Measurements from ENCODE around the gene UNC79. TPM values are rescaled to one million over a fixed set of nuclear protein-coding genes. Genes with fewer than 3 reads are reported as not detected.

UNC79 gene
- total and polyA plus RNA-seq, 7 experiments from 2014 or later = 0.05 to 0.15 (median 0.08) TPM; not detected in 3

DNA sequence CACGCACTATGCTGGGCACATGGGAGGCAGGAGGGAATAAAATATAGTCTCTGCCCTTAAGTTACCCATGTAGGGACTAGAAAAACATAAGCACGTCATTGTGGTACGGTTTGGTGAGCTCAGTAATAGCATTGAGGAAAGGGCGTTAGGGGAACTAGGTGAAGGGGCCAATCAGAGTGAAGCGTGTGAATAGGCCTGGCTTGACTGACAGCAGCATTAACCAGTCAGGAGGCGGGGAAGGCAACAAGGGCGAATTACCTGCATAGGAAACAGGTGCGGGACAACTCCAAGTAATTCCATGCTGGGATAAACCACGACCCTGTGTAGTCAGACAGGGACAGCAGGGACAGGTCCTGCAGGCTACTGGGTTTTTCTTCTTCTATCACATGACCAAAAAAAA, 107.7 kb downstream of the UNC79 start:
- intact Hi-C loops (cut with micrococcal nuclease) = no loop called here
- no peak overlapping the region for H3K27ac Mint-ChIP-seq
- POLR2A ChIA-PET = no interaction called here
- no peak overlapping the region for H3K27ac ChIP-seq (ENCODE audit: low read depth, low read length)
- CTCF ChIA-PET = no interaction called here
- H3K9me3 Mint-ChIP-seq = peaks cover 0 to 4% (median 0%) of the 10 kb centered on the region in 11 donors
- no peaks in the 10 kb centered on the region for H3K4me1 Mint-ChIP-seq
- H3K9me3 ChIP-seq (ENCODE audit: control insufficient read depth in 2 of 3, low read length in 3 of 3) = no peaks in the 10 kb centered on the region
- H3K4me3 Mint-ChIP-seq = no peak overlapping the region
- H3K4me3 ChIP-seq (ENCODE audit: low read length) = no peak overlapping the region
- no peaks in the 10 kb centered on the region for H3K4me1 ChIP-seq (ENCODE audit: control insufficient read depth in 2 of 2, insufficient read depth in 2 of 2, low read length in 2 of 2)
- no peak for ATAC-seq
- H3K36me3 Mint-ChIP-seq = no peaks in the 10 kb centered on the region
- no peak for DNase-seq
- no peaks in the 10 kb centered on the region for H3K27me3 ChIP-seq (ENCODE audit: control insufficient read depth in 2 of 2, insufficient read depth in 2 of 2, low read length in 2 of 2)
- peaks cover 5 to 28% (median 25%) of the 10 kb centered on the region in 5 donors for H3K27me3 Mint-ChIP-seq
- H3K36me3 ChIP-seq (ENCODE audit: control insufficient read depth in 2 of 3, insufficient read depth in 3 of 3, low read length in 3 of 3) = no peaks in the 10 kb centered on the region

GRCh38 chr14:93540235-93540634, 109.5 kb downstream of the UNC79 start:
- H3K4me3 ChIP-seq (ENCODE audit: low read length) = no peak overlapping the region
- no peak overlapping the region for H3K27ac ChIP-seq (ENCODE audit: low read depth, low read length)
- DNase-seq = no peak
- no peaks in the 10 kb centered on the region for H3K36me3 ChIP-seq (ENCODE audit: control insufficient read depth in 2 of 3, insufficient read depth in 3 of 3, low read length in 3 of 3)
- Mint-ChIP-seq H3K27me3 (peaks cover 13 to 37% (median 34%) of the 10 kb centered on the region in 5 donors), H3K27ac (no peak overlapping the region), H3K4me3 (no peak overlapping the region), H3K9me3 (peaks cover 0 to 4% (median 0%) of the 10 kb centered on the region in 11 donors), H3K4me1 (no peaks in the 10 kb centered on the region), H3K36me3 (no peaks in the 10 kb centered on the region)
- H3K4me1 ChIP-seq (ENCODE audit: control insufficient read depth in 2 of 2, insufficient read depth in 2 of 2, low read length in 2 of 2) = no peaks in the 10 kb centered on the region
- CTCF ChIA-PET = no interaction called here
- intact Hi-C loops (cut with micrococcal nuclease) = loop anchor here in 1 of 2 donors (5.0 kb wide), 1 partner anchor 428 kb away; no protein-coding TSS in a partner anchor
- H3K27me3 ChIP-seq (ENCODE audit: control insufficient read depth in 2 of 2, insufficient read depth in 2 of 2, low read length in 2 of 2) = no peaks in the 10 kb centered on the region
- no peaks in the 10 kb centered on the region for H3K9me3 ChIP-seq (ENCODE audit: control insufficient read depth in 2 of 3, low read length in 3 of 3)
- no peak for ATAC-seq
- POLR2A ChIA-PET = no interaction called here

DNA sequence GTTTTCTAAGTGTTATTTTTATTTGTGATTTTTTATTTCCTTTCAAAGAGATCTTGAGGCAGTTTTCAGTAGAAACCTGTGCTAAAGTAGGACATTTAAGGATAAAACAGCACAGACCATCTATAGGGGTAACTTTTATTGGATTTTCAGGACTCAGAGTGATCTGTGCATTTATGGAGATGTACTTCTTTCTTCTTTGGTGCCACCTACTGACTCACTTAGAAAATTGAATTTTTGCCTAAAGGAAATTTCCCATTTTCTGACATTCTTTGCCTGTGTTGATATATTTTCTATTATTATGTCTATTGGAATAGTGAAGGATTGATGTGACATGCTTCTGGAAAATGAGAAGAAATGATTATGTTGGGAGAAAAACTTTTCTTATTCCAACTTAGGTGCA, 113.0 kb downstream of the UNC79 start:
- intact Hi-C loops (cut with micrococcal nuclease) = loop anchor here in 1 of 2 donors (5.0 kb wide), 1 partner anchor 431 kb away; no protein-coding TSS in a partner anchor
- ATAC-seq = no peak
- H3K36me3 Mint-ChIP-seq = no peaks in the 10 kb centered on the region
- no peak for DNase-seq
- H3K27me3 Mint-ChIP-seq = peaks cover 18 to 42% (median 31%) of the 10 kb centered on the region in 5 donors
- Histone ChIP-seq H3K36me3 (ENCODE audit: control insufficient read depth in 2 of 3, insufficient read depth in 3 of 3, low read length in 3 of 3) (no peaks in the 10 kb centered on the region), H3K27ac (ENCODE audit: low read depth, low read length) (no peak overlapping the region), H3K27me3 (ENCODE audit: control insufficient read depth in 2 of 2, insufficient read depth in 2 of 2, low read length in 2 of 2) (peaks cover 0 to 2% of the 10 kb centered on the region in 2 donors), H3K9me3 (ENCODE audit: control insufficient read depth in 2 of 3, low read length in 3 of 3) (no peaks in the 10 kb centered on the region), H3K4me3 (ENCODE audit: low read length) (no peak overlapping the region), H3K4me1 (ENCODE audit: control insufficient read depth in 2 of 2, insufficient read depth in 2 of 2, low read length in 2 of 2) (no peaks in the 10 kb centered on the region)
- POLR2A ChIA-PET = no interaction called here
- CTCF ChIA-PET = no interaction called here
- H3K27ac Mint-ChIP-seq = no peak overlapping the region
- H3K4me1 Mint-ChIP-seq = no peaks in the 10 kb centered on the region
- no peak overlapping the region for H3K4me3 Mint-ChIP-seq
- no peaks in the 10 kb centered on the region for H3K9me3 Mint-ChIP-seq

DNA sequence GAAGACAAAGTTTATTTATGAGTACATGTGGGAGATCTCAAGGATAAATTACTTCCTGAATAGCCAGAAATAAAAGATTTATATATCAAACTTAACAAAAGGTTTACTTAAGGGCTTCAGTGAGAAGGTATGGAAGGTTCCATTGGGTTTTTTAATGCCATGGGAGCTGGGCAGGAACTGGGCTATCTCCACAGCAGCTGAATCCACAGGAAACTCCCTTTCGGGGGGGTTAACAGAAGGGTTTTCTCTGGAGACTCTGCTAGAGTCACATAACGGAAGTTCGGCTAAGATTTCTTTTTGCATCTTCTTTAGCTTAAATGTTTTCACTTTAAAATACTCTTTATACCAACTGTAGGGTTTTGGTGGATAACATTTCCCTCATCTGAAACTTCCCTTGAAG, 113.5 kb downstream of the UNC79 start:
- H3K27me3 ChIP-seq (ENCODE audit: control insufficient read depth in 2 of 2, insufficient read depth in 2 of 2, low read length in 2 of 2) = peaks cover 0 to 2% of the 10 kb centered on the region in 2 donors
- H3K36me3 ChIP-seq (ENCODE audit: control insufficient read depth in 2 of 3, insufficient read depth in 3 of 3, low read length in 3 of 3) = no peaks in the 10 kb centered on the region
- DNase-seq = no peak
- H3K9me3 ChIP-seq (ENCODE audit: control insufficient read depth in 2 of 3, low read length in 3 of 3) = no peaks in the 10 kb centered on the region
- ChIA-PET CTCF (no interaction called here), POLR2A (no interaction called here)
- Mint-ChIP-seq H3K36me3 (no peaks in the 10 kb centered on the region), H3K4me1 (no peaks in the 10 kb centered on the region), H3K9me3 (no peaks in the 10 kb centered on the region), H3K27me3 (peaks cover 18 to 42% (median 31%) of the 10 kb centered on the region in 5 donors), H3K4me3 (no peak overlapping the region), H3K27ac (no peak overlapping the region)
- intact Hi-C loops (cut with micrococcal nuclease) = loop anchor here in 1 of 2 donors (5.0 kb wide), 1 partner anchor 432 kb away; no protein-coding TSS in a partner anchor
- no peaks in the 10 kb centered on the region for H3K4me1 ChIP-seq (ENCODE audit: control insufficient read depth in 2 of 2, insufficient read depth in 2 of 2, low read length in 2 of 2)
- ATAC-seq = no peak
- no peak overlapping the region for H3K4me3 ChIP-seq (ENCODE audit: low read length)
- no peak overlapping the region for H3K27ac ChIP-seq (ENCODE audit: low read depth, low read length)

- Histone ChIP-seq H3K4me1 (ENCODE audit: control insufficient read depth in 2 of 2, insufficient read depth in 2 of 2, low read length in 2 of 2) (no peaks in the 10 kb centered on the region), H3K27me3 (ENCODE audit: control insufficient read depth in 2 of 2, insufficient read depth in 2 of 2, low read length in 2 of 2) (peaks cover 0 to 2% of the 10 kb centered on the region in 2 donors), H3K27ac (ENCODE audit: low read depth, low read length) (no peak overlapping the region), H3K4me3 (ENCODE audit: low read length) (no peak overlapping the region), H3K9me3 (ENCODE audit: control insufficient read depth in 2 of 3, low read length in 3 of 3) (no peaks in the 10 kb centered on the region), H3K36me3 (ENCODE audit: control insufficient read depth in 2 of 3, insufficient read depth in 3 of 3, low read length in 3 of 3) (no peaks in the 10 kb centered on the region)
- H3K9me3 Mint-ChIP-seq = no peaks in the 10 kb centered on the region
- ChIA-PET POLR2A (no interaction called here), CTCF (no interaction called here)
- H3K4me3 Mint-ChIP-seq = no peak overlapping the region
- no peaks in the 10 kb centered on the region for H3K36me3 Mint-ChIP-seq
- intact Hi-C loops (cut with micrococcal nuclease) = no loop called here
- DNase-seq (no peak), ATAC-seq (no peak)
- H3K4me1 Mint-ChIP-seq = no peaks in the 10 kb centered on the region
- no peak overlapping the region for H3K27ac Mint-ChIP-seq
- H3K27me3 Mint-ChIP-seq = peaks cover 21 to 36% (median 31%) of the 10 kb centered on the region in 5 donors
These were observed 115.9 kb downstream of the UNC79 start for GRCh38 chr14:93546642-93547041.

- intact Hi-C loops (cut with micrococcal nuclease) = no loop called here
- POLR2A ChIA-PET = interaction anchor here (0.7 kb wide), 1 partner anchor 487 kb away, joined by 3 read pairs; no protein-coding TSS in a partner anchor
These were observed 117.5 kb downstream of the UNC79 start for GRCh38 chr14:93548102-93548843.

GRCh38 chr14:93549595-93549994, 118.9 kb downstream of the UNC79 start:
- H3K36me3 Mint-ChIP-seq = no peaks in the 10 kb centered on the region
- no peak overlapping the region for H3K27ac ChIP-seq (ENCODE audit: low read depth, low read length)
- DNase-seq (no peak), ATAC-seq (no peak)
- H3K4me1 Mint-ChIP-seq = no peaks in the 10 kb centered on the region
- CTCF ChIA-PET = no interaction called here
- H3K27ac Mint-ChIP-seq = no peak overlapping the region
- no peaks in the 10 kb centered on the region for H3K36me3 ChIP-seq (ENCODE audit: control insufficient read depth in 2 of 3, insufficient read depth in 3 of 3, low read length in 3 of 3)
- peaks cover 0 to 2% of the 10 kb centered on the region in 2 donors for H3K27me3 ChIP-seq (ENCODE audit: control insufficient read depth in 2 of 2, insufficient read depth in 2 of 2, low read length in 2 of 2)
- H3K27me3 Mint-ChIP-seq = peaks cover 17 to 35% (median 22%) of the 10 kb centered on the region in 5 donors
- H3K4me3 Mint-ChIP-seq = no peak overlapping the region
- no peaks in the 10 kb centered on the region for H3K9me3 Mint-ChIP-seq
- H3K4me3 ChIP-seq (ENCODE audit: low read length) = no peak overlapping the region
- POLR2A ChIA-PET = no interaction called here
- no peaks in the 10 kb centered on the region for H3K9me3 ChIP-seq (ENCODE audit: control insufficient read depth in 2 of 3, low read length in 3 of 3)
- intact Hi-C loops (cut with micrococcal nuclease) = no loop called here
- H3K4me1 ChIP-seq (ENCODE audit: control insufficient read depth in 2 of 2, insufficient read depth in 2 of 2, low read length in 2 of 2) = no peaks in the 10 kb centered on the region

More at GRCh38 chr14:93548102-93548843, 117.5 kb downstream of the UNC79 start:
- H3K9me3 ChIP-seq (ENCODE audit: control insufficient read depth in 2 of 3, low read length in 3 of 3) = no peaks in the 10 kb centered on the region
- no peaks in the 10 kb centered on the region for H3K4me1 ChIP-seq (ENCODE audit: control insufficient read depth in 2 of 2, insufficient read depth in 2 of 2, low read length in 2 of 2)
- Mint-ChIP-seq H3K36me3 (no peaks in the 10 kb centered on the region), H3K4me3 (no peak overlapping the region), H3K4me1 (no peaks in the 10 kb centered on the region), H3K27ac (no peak overlapping the region), H3K9me3 (no peaks in the 10 kb centered on the region), H3K27me3 (peaks cover 24 to 37% (median 28%) of the 10 kb centered on the region in 5 donors)
- no peak overlapping the region for H3K4me3 ChIP-seq (ENCODE audit: low read length)
- DNase-seq (no peak), ATAC-seq (no peak)
- CTCF ChIA-PET = no interaction called here
- H3K27me3 ChIP-seq (ENCODE audit: control insufficient read depth in 2 of 2, insufficient read depth in 2 of 2, low read length in 2 of 2) = peaks cover 0 to 2% of the 10 kb centered on the region in 2 donors
- no peak overlapping the region for H3K27ac ChIP-seq (ENCODE audit: low read depth, low read length)
- no peaks in the 10 kb centered on the region for H3K36me3 ChIP-seq (ENCODE audit: control insufficient read depth in 2 of 3, insufficient read depth in 3 of 3, low read length in 3 of 3)
